ENCODE measurements around the gene GALNT7. TPM values are rescaled to one million over a fixed set of nuclear protein-coding genes. Genes with fewer than 3 reads are reported as not detected.
A peak's percentile ranks its signal among the peaks of the same experiment; 100 is the strongest.

GALNT7 gene
- polyA plus RNA-seq, 1 donor = 47.0 TPM

GRCh38 chr4:173317004-173317403, 148.4 kb downstream of the GALNT7 start:
- H3K27me3 ChIP-seq (ENCODE audit: control insufficient read depth, insufficient read depth, low read length) = no peaks in the 10 kb centered on the region
- no peak overlapping the region for H3K27ac ChIP-seq (ENCODE audit: low read length)
- no peaks in the 10 kb centered on the region for H3K9me3 ChIP-seq (ENCODE audit: control insufficient read depth, low read depth, low read length)
- peaks cover 30% of the 10 kb centered on the region for H3K36me3 ChIP-seq (ENCODE audit: control insufficient read depth, insufficient read depth, low read length)
- no peak overlapping the region for H3K4me3 ChIP-seq (ENCODE audit: low read length)
- no peak for DNase-seq
- WGBS (ENCODE audit: insufficient coverage, low lambda C conversion rate) = 100% methylated on average over 2 of the region's 3 CpGs
- H3K4me1 ChIP-seq (ENCODE audit: control insufficient read depth, insufficient read depth, low read length) = no peaks in the 10 kb centered on the region

DNA sequence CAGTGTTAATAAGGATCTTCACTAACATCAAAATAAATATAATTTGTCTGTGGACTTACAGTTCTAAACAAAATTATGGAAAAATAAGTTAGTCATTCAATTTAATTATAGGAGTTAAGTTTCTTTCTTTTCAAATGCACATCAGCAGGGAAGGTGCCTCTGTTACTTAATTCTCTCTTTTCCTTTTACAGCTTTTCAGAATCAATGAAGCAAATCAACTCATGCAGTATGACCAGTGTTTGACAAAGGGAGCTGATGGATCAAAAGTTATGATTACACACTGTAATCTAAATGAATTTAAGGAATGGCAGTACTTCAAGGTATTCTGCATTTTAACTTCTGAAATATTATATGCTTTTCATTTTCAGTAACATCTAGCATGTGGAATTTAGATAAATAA, 149.6 kb downstream of the GALNT7 start:
- no peaks in the 10 kb centered on the region for H3K4me1 ChIP-seq (ENCODE audit: control insufficient read depth, insufficient read depth, low read length)
- H3K27me3 ChIP-seq (ENCODE audit: control insufficient read depth, insufficient read depth, low read length) = no peaks in the 10 kb centered on the region
- H3K9me3 ChIP-seq (ENCODE audit: control insufficient read depth, low read depth, low read length) = no peaks in the 10 kb centered on the region
- peaks cover 32% of the 10 kb centered on the region for H3K36me3 ChIP-seq (ENCODE audit: control insufficient read depth, insufficient read depth, low read length)
- H3K27ac ChIP-seq (ENCODE audit: low read length) = no peak overlapping the region
- no peak for DNase-seq
- H3K4me3 ChIP-seq (ENCODE audit: low read length) = no peak overlapping the region

- H3K4me3 ChIP-seq (ENCODE audit: low read length) = no peak overlapping the region
- no peaks in the 10 kb centered on the region for H3K9me3 ChIP-seq (ENCODE audit: control insufficient read depth, low read depth, low read length)
- H3K27ac ChIP-seq (ENCODE audit: low read length) = no peak overlapping the region
- no peaks in the 10 kb centered on the region for H3K4me1 ChIP-seq (ENCODE audit: control insufficient read depth, insufficient read depth, low read length)
- DNase-seq = no peak
- H3K27me3 ChIP-seq (ENCODE audit: control insufficient read depth, insufficient read depth, low read length) = no peaks in the 10 kb centered on the region
- H3K36me3 ChIP-seq (ENCODE audit: control insufficient read depth, insufficient read depth, low read length) = peaks cover 32% of the 10 kb centered on the region
- 50% methylated on average over 3 of the region's 3 CpGs for WGBS (ENCODE audit: insufficient coverage, low lambda C conversion rate)
Measured at GRCh38 chr4:173318648-173319211, 150.1 kb downstream of the GALNT7 start.

DNA sequence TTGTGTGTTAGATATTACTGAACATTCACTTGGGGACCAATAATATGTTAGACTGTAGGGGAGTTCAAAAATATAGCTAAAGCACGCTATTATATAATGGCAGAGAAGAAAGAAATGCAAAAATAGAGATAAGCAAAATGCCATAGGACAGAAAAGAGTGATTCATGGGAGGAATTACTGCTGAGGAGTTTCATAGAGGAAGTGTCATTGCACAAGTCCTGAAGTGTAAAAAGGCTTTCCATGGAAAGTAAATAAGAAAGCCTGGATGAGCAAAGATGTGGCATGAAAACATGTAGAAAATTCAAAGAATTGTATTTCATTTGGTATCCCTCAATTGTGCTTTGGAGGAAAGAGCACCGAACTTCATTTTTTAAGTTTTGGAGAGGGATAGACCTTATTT, 151.1 kb downstream of the GALNT7 start:
- 100% methylated on average over 2 of the region's 2 CpGs for WGBS (ENCODE audit: insufficient coverage, low lambda C conversion rate)
- Histone ChIP-seq H3K36me3 (ENCODE audit: control insufficient read depth, insufficient read depth, low read length) (peaks cover 26% of the 10 kb centered on the region), H3K4me1 (ENCODE audit: control insufficient read depth, insufficient read depth, low read length) (no peaks in the 10 kb centered on the region), H3K4me3 (ENCODE audit: low read length) (no peak overlapping the region), H3K27ac (ENCODE audit: low read length) (no peak overlapping the region), H3K9me3 (ENCODE audit: control insufficient read depth, low read depth, low read length) (no peaks in the 10 kb centered on the region), H3K27me3 (ENCODE audit: control insufficient read depth, insufficient read depth, low read length) (no peaks in the 10 kb centered on the region)
- no peak for DNase-seq

GRCh38 chr4:173325007-173325736, 156.6 kb downstream of the GALNT7 start:
- no peak for DNase-seq
- Histone ChIP-seq H3K27me3 (ENCODE audit: control insufficient read depth, insufficient read depth, low read length) (no peaks in the 10 kb centered on the region), H3K27ac (ENCODE audit: low read length) (no peak overlapping the region), H3K36me3 (ENCODE audit: control insufficient read depth, insufficient read depth, low read length) (peaks cover 28% of the 10 kb centered on the region), H3K4me3 (ENCODE audit: low read length) (no peak overlapping the region), H3K4me1 (ENCODE audit: control insufficient read depth, insufficient read depth, low read length) (no peaks in the 10 kb centered on the region), H3K9me3 (ENCODE audit: control insufficient read depth, low read depth, low read length) (no peaks in the 10 kb centered on the region)
- no CpG with 5 or more reads among the region's 5 CpGs for WGBS (ENCODE audit: insufficient coverage, low lambda C conversion rate)

GRCh38 chr4:173328236-173328901, 159.8 kb downstream of the GALNT7 start:
- no CpG with 5 or more reads among the region's 5 CpGs for WGBS (ENCODE audit: insufficient coverage, low lambda C conversion rate)
- Histone ChIP-seq H3K36me3 (ENCODE audit: control insufficient read depth, insufficient read depth, low read length) (peaks cover 17% of the 10 kb centered on the region), H3K27me3 (ENCODE audit: control insufficient read depth, insufficient read depth, low read length) (no peaks in the 10 kb centered on the region), H3K4me3 (ENCODE audit: low read length) (no peak overlapping the region), H3K27ac (ENCODE audit: low read length) (no peak overlapping the region), H3K4me1 (ENCODE audit: control insufficient read depth, insufficient read depth, low read length) (peaks cover 3% of the 10 kb centered on the region), H3K9me3 (ENCODE audit: control insufficient read depth, low read depth, low read length) (no peaks in the 10 kb centered on the region)
- no peak for DNase-seq

- H3K36me3 ChIP-seq (ENCODE audit: control insufficient read depth, insufficient read depth, low read length) = peaks cover 13% of the 10 kb centered on the region
Measured at GRCh38 chr4:173330590-173330989, 162.0 kb downstream of the GALNT7 start.

GRCh38 chr4:173332021-173332487, 163.4 kb downstream of the GALNT7 start:
- Histone ChIP-seq H3K9me3 (ENCODE audit: control insufficient read depth, low read depth, low read length) (no peaks in the 10 kb centered on the region), H3K4me3 (ENCODE audit: low read length) (peak overlapping the region; percentile 99), H3K27me3 (ENCODE audit: control insufficient read depth, insufficient read depth, low read length) (no peaks in the 10 kb centered on the region), H3K27ac (ENCODE audit: low read length) (no peak overlapping the region), H3K4me1 (ENCODE audit: control insufficient read depth, insufficient read depth, low read length) (peaks cover 3% of the 10 kb centered on the region), H3K36me3 (ENCODE audit: control insufficient read depth, insufficient read depth, low read length) (peaks cover 10% of the 10 kb centered on the region)
- DNase-seq = peak in 1 of 2 donors; percentile 46
- 48% methylated on average over 2 of the region's 6 CpGs for WGBS (ENCODE audit: insufficient coverage, low lambda C conversion rate)

More at GRCh38 chr4:173330590-173330989, 162.0 kb downstream of the GALNT7 start:
- DNase-seq = no peak
- Histone ChIP-seq H3K4me3 (ENCODE audit: low read length) (no peak overlapping the region), H3K27me3 (ENCODE audit: control insufficient read depth, insufficient read depth, low read length) (no peaks in the 10 kb centered on the region), H3K4me1 (ENCODE audit: control insufficient read depth, insufficient read depth, low read length) (peaks cover 3% of the 10 kb centered on the region), H3K9me3 (ENCODE audit: control insufficient read depth, low read depth, low read length) (no peaks in the 10 kb centered on the region), H3K27ac (ENCODE audit: low read length) (no peak overlapping the region)
- no CpG with 5 or more reads among the region's 2 CpGs for WGBS (ENCODE audit: insufficient coverage, low lambda C conversion rate)

DNA sequence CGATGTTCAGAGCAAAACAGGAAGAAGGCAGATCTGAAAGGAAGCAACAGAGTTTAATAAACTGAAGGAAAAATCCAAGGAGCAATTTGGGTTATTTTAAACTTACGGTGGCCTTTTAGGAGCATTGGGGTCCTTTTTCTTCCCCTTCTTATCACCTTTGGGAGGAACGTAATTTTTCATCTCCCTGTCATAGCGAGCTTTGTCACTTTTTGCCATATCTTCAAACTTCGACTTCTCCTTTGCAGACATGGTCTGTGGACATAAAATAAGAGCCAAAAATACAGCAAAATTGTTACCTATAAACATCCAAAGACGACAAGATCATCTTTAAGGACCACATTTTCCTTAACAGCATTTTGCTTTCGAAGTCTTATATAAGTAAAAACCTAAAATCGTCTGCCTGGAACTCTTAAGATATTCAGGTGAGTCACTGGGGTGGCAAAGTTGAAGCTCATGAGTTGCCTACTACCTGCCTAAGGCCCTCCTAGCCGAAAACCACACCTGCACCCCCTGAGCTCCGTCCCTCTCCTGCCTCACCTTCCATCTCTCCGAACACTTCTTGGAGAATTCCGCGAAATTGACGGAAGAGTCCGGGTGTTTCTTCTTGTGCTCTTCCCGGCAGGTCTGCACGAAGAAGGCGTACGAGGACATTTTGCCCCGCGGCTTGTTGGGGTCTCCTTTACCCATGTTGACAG, 164.5 kb downstream of the GALNT7 start:
- peak; percentile 16 to 67 for DNase-seq
- peaks cover 3% of the 10 kb centered on the region for H3K4me1 ChIP-seq (ENCODE audit: control insufficient read depth, insufficient read depth, low read length)
- WGBS (ENCODE audit: insufficient coverage, low lambda C conversion rate) = 0% methylated on average over 5 of the region's 21 CpGs
- H3K36me3 ChIP-seq (ENCODE audit: control insufficient read depth, insufficient read depth, low read length) = peaks cover 9% of the 10 kb centered on the region
- no peaks in the 10 kb centered on the region for H3K9me3 ChIP-seq (ENCODE audit: control insufficient read depth, low read depth, low read length)
- H3K27me3 ChIP-seq (ENCODE audit: control insufficient read depth, insufficient read depth, low read length) = no peaks in the 10 kb centered on the region
- H3K27ac ChIP-seq (ENCODE audit: low read length) = peak overlapping the region; percentile 100
- peak overlapping the region; percentile 99 for H3K4me3 ChIP-seq (ENCODE audit: low read length)

DNA sequence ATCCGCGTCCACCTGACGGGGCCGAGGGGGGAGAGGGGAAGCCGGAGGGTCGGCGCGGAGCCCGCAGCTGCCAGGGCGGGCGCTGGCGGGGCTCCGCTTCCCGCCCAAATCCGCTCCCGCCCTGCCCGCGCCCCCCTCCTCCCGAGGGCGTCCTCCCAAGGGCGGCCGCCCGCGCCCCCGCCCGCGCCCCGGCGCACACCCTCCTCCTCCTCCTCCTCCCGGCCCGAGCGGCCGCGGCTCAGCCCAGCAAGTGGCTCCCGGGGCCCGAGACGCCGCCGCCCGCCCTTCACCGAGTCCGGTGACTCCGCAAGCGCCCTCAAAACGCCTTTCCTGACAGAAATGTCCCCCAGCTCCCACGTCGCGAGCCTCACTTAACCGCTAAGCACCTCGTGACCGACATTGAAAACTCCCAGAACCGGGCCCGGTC, 165.1 kb downstream of the GALNT7 start:
- DNase-seq = peak in 1 of 2 donors; percentile 26
- H3K27ac ChIP-seq (ENCODE audit: low read length) = peak overlapping the region; percentile 100
- H3K9me3 ChIP-seq (ENCODE audit: control insufficient read depth, low read depth, low read length) = no peaks in the 10 kb centered on the region
- H3K4me1 ChIP-seq (ENCODE audit: control insufficient read depth, insufficient read depth, low read length) = peaks cover 3% of the 10 kb centered on the region
- WGBS (ENCODE audit: insufficient coverage, low lambda C conversion rate) = no CpG with 5 or more reads among the region's 53 CpGs
- H3K36me3 ChIP-seq (ENCODE audit: control insufficient read depth, insufficient read depth, low read length) = peaks cover 4% of the 10 kb centered on the region
- H3K27me3 ChIP-seq (ENCODE audit: control insufficient read depth, insufficient read depth, low read length) = no peaks in the 10 kb centered on the region
- H3K4me3 ChIP-seq (ENCODE audit: low read length) = peak overlapping the region; percentile 99

Measured in large intestine (tissue), 3 donors.